C1 segment of cervical spinal cord (tissue), 14 donors: ENCODE data around the gene DSE.
"Not testable (repeated sequence)": the region's sequence is repeated elsewhere in the genome, so short reads cannot be mapped to it uniquely, and the experiment has no call there.

Source experiments
- DNase-seq, 14 donors: peaks; one replicate each; lab custom pipeline; 2025; lab: John Stamatoyannopoulos, UW

Gene DSE

DNA sequence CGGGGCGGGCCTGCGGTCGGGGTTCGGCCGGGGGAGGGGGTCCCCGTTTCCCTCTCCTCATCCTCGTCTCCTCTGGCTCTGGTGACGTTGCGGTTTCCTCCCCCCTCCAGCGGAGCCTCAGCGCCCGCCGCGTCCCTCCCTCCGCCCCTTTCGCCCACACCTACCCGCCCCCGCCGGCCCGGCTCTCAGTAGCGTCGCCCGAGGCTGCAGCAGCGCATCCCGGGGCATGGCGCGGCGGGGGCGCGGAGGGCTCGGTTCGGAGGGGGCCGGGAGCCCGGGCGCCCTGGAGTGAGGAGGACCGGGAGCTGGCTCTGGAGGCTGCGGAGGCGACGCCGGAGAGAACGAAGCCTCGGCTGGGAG lies at the start of gene DSE:
Gene DSE (plus strand): TSS at position 188 of the 360 bp plus-strand sequence. CDS start 28,304 bp downstream, outside the sequence.
- peak in 11 of 14 donors; percentile 31 to 85 (median 68) for DNase-seq

DNA sequence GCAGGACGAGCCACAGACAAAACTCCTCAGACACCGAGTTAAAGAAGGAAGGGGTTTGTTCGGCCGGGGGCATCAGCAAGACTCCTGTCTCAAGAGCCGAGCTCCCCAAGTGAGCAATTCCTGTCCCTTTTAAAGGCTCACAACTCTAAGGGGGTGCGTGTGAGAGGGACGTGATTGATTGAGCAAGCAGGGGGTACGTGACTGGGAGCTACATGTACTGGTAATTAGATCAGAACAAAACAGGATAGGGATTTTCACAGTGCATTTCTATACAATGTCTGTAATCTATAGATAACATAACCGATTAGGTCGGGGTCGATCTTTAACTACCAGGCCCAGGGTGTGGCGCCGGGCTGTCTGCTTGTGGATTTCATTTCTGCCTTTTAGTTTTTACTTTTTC lies 48.8 kb upstream of the DSE start:
- not testable (repeated sequence) for DNase-seq

DNA sequence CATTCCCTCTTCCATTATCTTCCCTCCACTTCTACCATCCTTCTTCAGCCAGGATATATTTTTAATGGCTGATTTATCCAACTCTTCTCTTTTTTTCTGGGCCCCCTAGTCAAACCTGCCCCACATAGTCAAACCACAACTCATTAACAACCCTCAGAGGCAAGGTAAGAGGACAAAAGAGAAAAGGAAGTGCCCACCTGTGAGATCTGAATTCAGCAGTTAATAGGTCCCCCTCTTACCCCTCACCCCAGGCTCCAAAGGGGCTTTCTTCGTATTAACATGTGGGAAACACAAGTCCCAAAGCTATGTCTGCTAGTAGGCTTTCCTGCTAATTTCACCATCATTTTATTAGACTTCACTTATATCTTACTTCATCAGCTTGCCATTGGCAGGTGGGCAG lies 46.9 kb upstream of the DSE start:
- DNase-seq = no peak

DNA sequence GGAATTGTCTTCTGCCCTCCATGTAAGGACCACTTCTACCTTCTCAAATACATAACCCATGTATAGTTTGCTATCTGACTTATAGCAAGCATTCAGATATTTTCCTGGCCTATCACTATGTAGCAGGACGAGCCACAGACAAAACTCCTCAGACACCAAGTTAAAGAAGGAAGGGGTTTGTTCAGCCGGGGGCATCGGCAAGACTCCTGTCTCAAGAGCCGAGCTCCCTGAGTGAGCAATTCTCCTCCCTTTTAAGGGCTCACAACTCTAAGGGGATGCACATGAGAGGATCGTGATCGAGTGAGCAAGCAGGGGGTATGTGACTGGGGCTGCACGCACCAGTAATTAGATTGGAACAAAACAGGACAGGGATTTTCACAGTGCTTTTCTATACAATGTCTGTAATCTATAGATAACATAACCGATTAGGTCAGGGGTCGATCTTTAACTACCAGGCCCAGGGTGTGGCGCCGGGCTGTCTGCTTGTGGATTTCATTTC lies 45.1 kb upstream of the DSE start:
- DNase-seq = not testable (repeated sequence)

DNA sequence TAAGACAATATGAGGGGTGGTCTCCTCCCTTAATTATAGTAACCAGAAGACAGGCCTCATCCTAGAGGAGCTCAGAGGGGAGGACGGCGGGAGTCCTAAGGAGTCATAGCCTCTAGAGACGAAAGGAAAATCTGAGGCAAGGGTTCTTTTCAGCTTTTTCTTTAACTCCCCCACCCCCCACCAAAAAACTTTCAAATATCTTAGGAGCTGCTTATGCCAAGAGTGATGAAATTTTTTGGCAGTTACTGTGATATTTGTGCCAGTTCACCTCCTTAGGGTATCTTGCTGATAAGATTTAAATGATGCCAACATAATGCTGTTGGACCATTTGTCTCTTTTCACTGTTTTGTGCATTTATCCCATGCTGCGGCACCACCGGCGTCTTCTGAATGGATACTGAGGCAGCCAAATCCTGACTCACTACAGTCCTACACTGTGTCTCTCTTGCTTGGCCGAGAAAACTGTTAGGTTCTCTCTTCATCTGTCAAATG lies 44.5 kb upstream of the DSE start:
- no peak for DNase-seq

DNA sequence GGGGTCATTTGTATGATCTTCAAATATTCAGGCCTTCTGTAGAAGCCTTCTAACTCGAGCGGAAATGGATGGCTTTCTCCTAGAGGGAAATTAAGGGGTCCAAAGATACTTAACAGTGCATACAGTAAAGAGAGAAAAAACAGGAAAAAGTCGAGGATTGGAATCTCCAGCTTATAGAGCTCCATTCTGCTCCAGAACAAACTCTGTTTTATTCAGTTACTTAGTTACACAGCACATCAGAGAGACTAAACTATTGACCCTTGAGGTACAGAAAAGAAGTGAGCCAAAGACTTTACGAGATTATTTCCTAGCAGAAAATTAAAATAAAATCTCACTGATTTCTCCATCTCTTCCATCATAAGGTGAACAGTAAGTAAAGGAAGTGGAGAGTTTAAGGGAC lies 43.8 kb upstream of the DSE start:
- DNase-seq = no peak

DNA sequence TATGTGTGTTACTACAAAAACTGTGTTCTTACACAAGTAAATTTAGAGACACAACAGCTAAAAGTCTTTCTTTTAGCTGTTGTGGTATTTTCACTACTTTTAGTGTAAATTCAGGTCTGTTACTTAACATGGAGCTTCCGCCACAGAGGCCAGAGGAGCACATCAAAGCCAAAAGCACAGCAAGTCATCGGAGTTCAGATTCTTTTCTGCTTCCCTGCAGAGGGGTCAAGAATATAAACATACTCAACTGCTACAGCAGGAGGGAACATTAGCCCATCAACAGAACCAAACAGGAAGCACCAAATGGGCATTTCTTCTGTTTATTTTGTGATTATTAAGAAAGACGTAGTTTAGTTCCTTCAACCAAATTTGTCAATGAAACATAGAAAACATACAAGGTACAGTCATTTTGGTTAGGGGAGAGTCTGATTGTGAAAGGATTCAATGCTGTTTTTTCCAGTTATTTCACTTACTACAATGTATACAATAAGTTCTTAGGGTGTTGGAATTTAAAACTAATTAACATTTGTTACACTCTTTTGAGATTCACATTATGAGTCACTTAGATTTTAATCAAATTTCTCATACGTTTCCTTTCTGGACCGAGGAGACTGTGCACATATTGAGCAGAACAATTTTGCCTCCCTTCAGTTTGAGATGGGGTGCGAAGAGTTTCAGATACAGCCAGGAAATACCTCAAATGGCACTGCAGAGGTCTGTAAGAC lies 42.8 kb upstream of the DSE start:
- DNase-seq = no peak

DNA sequence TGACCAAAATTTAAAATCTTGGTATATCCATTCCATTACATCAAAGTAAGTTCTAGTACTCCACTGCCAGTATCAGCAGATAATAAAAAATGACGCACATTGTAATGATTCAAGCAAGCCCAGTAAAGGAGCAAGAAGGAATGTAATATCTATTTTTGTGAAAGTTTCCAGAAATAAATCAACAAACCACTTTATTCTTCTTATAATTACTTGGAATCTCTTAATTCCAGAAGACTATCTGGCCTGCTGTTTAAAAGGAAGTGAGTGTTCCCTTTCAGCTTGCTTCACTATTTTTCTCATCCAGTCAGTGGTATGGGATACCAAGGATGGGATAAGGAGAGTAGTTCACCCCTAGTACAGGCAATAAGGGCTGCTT lies 42.2 kb upstream of the DSE start:
- DNase-seq = no peak

DNA sequence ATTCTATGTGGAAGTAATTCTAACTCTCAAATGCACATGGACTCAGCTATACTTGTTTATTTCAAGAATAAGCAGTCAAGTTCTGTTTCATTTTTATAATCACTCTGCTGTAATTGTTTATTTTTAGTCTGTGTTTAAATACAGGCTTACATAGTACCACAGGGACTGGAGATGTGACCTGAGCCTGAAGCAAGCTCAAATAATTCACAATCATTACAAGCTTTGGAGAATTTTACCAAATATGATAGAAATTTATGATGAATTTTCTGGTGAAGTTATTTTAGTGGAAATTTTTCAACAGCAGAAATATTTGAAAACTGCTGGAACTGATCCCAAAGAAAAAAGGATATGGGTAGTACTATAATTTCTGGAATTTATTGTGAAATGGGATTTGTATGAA lies 41.6 kb upstream of the DSE start:
- no peak for DNase-seq

DNA sequence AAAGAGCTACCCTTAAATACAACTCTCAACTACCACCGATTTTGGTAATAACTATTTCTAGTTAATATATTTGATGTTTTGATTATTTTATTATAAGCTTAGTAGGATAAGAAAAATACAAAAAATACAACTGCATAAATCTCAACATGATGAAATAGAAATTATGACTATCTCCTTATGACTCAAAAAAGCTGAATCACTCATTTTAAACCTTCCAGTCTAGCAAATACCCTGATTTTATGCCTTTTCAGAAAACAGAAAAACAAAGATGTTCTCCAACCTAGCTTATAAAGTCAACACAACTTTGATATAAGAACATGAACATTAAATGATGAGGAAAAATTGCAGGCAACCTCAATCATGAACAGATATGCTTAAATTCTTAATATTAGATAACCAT lies 40.2 kb upstream of the DSE start:
- no peak for DNase-seq

DNA sequence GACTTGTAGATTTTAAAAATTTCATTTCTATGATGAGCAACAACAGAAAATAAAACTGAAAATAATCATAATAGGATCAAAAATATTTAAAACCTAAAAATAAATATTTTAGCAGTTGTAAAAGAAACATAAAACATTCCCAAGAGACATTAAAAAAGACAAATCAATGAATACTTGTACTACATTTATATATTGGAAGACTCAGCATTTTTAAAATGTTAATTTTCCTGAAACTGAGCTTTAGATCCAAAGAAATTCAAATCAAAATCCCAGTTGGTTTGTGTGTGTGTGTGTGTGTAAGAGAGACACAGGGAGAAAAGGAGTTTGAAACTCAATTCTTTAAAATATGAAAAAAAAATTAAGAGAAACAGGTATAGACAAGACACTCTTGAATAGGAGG lies 38.7 kb upstream of the DSE start:
- no peak for DNase-seq

DNA sequence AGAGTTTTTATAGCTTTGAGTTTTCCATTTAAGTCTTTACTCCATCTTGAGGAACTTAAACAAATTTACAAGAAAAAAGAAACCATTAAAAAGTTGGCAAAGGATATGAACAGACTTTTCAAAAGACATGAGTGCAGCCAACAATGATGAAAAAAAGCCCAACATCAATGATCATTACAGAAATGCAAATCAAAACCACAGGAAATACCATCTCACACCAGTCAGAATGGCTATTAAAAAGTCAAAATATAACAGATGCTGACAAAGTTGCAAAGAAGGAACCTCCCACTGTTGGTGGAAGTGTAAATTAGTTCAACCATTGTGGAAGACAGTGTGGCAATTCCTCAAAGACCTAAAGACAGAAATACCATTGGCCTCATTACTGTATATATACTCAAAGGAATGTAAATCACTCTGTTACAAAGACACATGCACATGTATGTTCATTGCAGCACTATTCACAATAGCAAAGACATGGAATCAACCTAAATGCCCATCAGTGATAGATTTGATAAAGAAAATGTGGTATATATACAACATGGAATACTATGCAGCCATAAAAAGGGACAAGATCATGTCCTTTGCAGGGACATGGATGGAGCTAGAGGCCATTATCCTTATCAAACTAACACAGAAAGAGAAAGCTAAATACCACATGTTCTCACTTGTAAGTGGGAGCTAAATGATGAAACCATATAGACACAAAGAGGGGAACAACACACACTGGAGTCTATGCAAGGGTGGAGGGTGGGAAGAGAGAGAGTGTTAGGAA lies 35.9 kb upstream of the DSE start:
- not testable (repeated sequence) for DNase-seq

DNA sequence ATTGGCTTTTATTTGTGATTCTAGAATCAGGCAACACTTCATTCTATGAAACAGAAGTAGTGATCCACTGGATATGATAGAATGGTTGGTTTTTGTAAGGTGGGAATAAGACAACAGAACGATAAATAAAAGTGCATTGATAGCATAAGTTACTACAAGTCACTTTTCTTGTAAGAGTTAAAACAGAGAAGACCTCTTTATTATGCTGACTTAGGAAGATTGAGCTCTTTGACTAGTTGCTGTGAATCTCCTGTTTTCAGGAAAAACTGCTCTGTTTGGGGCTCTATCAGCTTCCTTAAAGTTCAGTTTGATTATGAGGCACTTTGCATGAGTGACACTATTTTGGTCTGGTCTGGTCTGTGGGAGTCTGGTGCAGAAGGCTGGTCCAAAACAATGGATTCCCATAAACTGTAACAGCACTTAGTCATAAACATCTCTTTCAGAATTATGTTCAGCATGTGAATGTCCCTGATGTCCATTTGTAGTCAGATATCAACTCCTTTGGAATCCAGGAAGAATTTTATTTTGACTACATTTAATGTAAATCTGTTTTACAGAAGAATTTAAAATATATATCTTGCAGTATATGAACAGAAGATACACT lies 35.0 kb upstream of the DSE start:
- DNase-seq = no peak

DNA sequence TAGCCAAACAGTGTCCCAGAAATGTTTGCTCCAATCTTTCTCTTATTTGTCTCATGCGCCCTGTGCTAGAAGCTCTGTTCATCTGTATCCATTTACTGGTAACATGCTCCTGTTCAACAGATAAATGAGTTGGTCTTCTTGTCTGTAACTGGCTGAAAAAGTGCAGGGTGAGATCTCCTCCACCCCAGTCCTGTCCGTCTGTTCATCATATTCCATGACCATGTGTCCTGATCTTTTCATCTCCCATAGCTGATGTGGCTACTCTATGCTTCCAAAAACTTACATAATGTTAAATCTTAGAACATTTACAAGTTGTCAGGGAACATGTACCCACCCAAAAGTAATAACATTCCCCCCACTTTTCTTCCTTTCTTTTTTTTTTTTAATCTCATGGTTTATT lies 31.8 kb upstream of the DSE start:
- no peak for DNase-seq

DNA sequence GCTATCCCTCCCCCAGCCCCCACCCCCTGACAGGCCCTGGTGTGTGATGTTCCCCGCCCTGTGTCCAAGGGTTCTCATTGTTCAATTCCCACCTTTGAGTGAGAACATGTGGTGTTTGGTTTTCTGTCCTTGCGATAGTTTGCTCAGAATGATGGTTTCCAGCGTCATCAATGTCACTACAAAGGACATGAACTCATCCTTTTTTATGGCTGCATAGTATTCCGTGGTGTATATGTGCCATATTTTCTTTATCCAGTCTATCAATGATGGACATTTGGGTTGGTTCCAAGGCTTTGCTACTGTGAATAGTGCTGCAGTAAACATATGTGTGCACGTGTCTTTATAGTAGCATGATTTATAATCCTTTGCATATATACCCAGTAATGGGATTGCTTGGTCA lies 30.1 kb upstream of the DSE start:
- DNase-seq = not testable (repeated sequence)

DNA sequence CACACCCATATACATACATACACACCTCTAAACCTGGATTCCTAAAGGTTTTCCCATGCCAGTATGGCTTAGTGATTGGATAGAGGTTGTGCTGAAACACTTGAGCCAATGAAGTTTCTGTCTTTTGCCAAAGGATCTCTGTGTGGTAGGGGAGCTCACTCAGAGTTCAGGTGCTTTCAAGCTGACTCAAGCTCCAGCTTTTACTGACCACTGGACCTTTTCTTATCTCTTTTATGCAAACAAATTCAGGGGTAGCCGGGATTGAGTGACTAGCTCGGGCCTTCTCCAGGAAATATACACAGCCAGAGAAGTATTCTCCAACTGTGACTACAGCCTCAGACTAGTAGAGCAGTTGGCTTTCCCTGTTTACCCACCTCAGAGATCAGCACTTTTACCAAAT lies 21.5 kb upstream of the DSE start:
- DNase-seq = no peak

DNA sequence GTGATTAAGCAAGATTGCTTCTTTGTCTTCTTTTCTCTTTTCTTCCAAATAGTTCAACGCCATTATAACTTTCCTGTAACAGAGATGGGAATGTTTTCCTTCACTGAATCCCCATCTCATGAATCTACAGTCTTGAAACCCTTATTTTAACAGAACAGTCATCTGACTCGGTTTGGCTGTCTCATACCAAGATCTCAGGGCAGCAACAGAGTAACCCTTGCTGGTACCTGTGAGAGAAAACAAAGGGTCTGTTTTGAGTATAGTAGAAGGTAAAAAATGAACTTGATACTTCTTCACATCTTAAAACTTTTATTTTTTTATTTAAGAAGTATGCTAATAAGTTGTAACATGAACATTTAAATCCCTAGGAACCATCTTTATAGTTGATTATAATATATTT lies 19.6 kb upstream of the DSE start:
- no peak for DNase-seq

DNA sequence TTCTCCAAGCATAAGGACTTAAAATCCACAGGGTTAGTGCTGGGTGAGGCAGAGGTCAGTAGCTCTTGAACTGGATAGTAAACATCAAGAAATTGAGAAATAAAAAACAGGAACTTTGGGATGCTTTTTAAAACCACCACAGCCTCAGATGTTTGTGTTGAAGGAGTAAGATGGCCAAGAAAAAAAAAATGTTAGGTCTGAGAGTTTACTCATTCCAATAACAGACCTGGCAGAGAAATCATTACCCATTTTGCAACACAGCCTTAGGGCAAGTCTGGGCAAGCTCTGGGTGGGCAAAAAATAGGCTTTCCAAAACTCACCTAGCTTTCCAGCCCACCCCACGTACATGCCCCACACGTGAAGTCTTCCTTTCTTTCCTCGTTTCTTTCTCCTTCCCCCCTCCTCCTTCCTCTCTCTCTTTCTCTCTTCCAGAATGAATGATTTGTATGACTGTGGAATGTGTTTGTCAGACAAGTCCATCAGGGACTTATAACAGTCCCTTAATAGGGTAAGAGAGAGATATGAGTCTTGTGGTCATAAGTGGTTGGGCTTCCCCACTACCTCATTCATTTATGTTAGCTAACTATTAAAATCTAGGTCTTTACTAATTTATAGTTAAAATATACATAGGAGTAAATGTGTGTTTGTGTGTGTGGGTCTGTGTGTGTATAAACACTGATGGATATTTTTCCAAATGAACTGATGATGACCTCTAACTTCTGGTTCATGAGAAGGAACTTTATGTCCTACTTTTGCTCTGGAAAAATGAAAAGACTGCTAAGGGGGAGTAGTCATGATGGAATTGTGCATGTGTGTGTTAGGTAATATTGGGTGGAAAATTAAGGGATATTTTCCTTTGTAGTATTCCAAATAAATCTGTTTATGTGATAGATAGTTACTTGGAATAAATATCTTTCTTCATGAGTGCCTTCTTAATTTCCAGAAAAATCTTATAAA lies 18.0 kb upstream of the DSE start:
- no peak for DNase-seq

DNA sequence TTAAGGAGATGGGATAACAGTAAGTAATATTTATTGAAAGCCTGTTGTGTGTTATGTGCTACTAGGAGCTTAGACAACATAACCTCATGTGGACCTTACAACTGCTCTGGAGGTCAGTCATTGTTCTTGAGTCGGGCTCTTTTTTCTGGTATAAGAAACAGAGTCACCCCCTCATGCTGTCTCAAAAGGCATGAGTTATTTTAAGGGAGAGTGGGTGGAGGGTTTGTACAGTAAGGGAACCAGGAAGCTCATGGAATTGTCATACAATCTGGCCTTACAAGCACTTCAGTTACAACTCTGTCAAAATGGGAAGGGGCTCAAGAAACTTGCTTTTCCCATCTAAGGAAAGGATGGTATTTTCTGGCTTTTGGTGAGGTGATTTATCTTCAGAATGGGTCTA lies 16.5 kb upstream of the DSE start:
- no peak for DNase-seq

DNA sequence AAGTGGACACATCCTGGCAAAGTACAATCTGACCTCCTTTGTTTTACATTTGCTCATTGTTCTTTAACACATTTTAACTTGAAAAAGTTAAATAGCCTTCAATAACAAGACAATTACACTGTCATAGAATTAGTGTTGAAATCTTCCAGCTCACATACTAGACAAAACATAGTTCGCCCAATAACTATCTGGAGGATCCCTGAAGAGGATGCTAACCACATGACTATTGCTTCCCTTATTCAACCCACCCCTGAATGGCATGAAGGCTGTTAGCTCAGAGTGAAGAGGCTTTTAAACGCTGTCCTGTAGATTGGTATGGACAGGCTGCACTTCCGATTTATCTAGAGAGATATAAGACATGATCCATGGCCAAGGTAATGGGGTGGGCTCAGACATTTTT lies 15.0 kb upstream of the DSE start:
- no peak for DNase-seq

DNA sequence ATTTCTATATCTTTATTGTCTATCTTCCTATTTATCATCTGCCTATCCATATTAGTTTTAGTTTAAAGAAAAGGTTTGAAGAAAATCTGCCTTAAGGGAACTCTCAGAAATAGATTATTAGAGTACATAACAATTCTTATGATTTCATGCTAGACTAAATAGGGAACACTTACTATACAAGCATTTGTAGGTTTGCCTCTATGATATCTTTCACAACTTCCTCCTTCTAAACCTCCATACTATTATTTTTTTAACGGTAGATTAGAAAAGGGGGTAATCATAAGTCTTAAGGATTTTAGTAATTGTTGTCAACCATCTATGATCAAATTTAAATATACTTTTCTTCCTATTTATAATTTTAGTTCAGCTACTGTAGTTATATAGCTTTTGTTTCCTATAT lies 11.6 kb upstream of the DSE start:
- no peak for DNase-seq
